BE2C (cell line): ENCODE measurements around the gene RTRAF. TPM values are rescaled to one million over a fixed set of nuclear protein-coding genes. Genes with fewer than 3 reads are reported as not detected.

Experiments used
- DNase-seq: peaks from one replicate; pipeline ENCODE4 v3.0.0-alpha.2; 2020
- H3K27me3 ChIP-seq: fragments of 250-450 bp; sonication (Bioruptor Pico); 2 replicates; pipeline ENCODE4 v1.5.1; 2020; ENCODE audit warnings: mild to moderate bottlenecking
- H3K36me3 ChIP-seq: fragments of 250-450 bp; sonication (Bioruptor Pico); 2 replicates; pipeline ENCODE4 v1.5.1; 2020; ENCODE audit warnings: mild to moderate bottlenecking
- H3K4me1 ChIP-seq: fragments of 250-450 bp; sonication (Bioruptor Pico); 2 replicates; pipeline ENCODE4 v1.5.1; 2020
- H3K4me3 ChIP-seq: 2 replicates; pipeline ENCODE4 v1.5.1; 2011; ENCODE audit warnings: low read depth, low read length
- H3K9me3 ChIP-seq: fragments of 250-450 bp; sonication (Bioruptor Pico); 2 replicates; pipeline ENCODE4 v1.5.1; 2020
- CTCF ChIP-seq: IDR thresholded peaks from 2 replicates; pipeline ENCODE4 v1.5.1; 2012; ENCODE audit warnings: mild to moderate bottlenecking, low read depth, low read length
- polyA plus RNA-seq: library from polyadenylated mRNA; unstranded; fragments of >200 nt; gene quantifications from one replicate; pipeline ENCODE4 v1.2.1, GENCODE V29; 2012; ENCODE audit warnings: low read depth, missing spikeins; ENCODE audit not compliant: insufficient read length, insufficient read depth

Gene RTRAF
- 289 TPM for polyA plus RNA-seq

GRCh38 chr14:51989293-51990234 lies at the start of gene RTRAF:
Gene RTRAF (plus strand): TSS chr14:51989546. CDS start chr14:51989640, 94 bp downstream.
- peak; percentile 95 for DNase-seq
- peaks cover 27% of the 10 kb centered on the region for H3K36me3 ChIP-seq
- peaks cover 3% of the 10 kb centered on the region; the same call in 1 of the 2 replicates for H3K4me1 ChIP-seq
- peak within 1 kb of the TSS; percentile 98 for H3K4me3 ChIP-seq
- H3K27me3 ChIP-seq: no peaks in the 10 kb centered on the region
- no peak for TF ChIP-seq CTCF
- no peaks in the 10 kb centered on the region for H3K9me3 ChIP-seq

DNA sequence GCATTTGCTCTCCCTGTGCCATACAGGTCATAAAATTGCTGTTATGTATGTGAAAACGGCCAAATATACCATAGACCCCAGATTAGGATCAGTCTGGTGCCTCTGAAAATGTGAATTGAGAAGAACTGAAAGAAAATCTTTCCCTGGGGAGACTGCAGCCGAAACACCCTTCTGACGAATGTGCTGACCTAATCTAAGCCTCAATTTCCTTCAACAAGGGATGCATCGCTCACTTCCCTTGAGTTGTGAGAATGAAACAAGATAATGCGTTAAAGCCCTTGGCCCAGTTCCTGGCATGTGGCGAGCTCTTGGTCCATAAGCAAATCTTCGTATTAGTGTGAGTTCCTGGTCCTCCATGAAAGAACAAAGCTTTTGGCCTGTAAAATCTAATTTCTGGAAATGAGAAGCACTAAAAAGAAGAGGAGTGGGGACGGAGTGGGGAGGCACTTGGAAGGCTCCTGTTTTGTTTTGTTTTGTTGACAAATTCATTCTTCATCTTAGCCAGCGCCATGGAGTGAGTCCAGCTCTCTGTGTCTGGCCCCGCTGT lies 49.5 kb upstream of the RTRAF start:
- Histone ChIP-seq H3K9me3 (no peaks in the 10 kb centered on the region), H3K4me1 (0 out of 2 replicates have a peak, but pooled peaks cover 8% of the 10 kb centered on the region), H3K27me3 (no peaks in the 10 kb centered on the region), H3K36me3 (no peaks in the 10 kb centered on the region), H3K4me3 (no peak overlapping the region)
- TF ChIP-seq CTCF: no peak
- DNase-seq: no peak

DNA sequence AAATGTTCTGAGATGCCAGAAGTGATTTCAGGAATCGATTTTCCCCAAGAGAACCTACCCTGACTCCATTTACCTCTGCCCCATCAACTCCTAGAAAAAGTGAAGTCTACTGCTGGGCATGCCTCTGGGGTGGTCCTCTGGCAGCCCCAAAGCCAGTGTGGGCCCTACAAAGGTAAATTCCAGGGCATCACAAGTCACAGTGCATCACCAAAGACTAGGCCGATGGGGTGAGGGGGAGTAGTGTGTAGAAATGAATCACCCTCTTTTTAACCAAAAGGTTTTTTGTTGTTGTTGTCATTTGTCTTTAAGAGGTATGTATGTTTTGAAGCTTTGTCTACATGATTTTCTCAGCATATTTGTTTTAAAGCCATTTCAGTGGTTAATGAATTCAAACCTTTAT lies 46.4 kb upstream of the RTRAF start:
- 0 out of 2 replicates have a peak, but pooled peaks cover 8% of the 10 kb centered on the region for H3K4me1 ChIP-seq
- peaks cover 3% of the 10 kb centered on the region; the same call in 1 of the 2 replicates for H3K9me3 ChIP-seq
- no peaks in the 10 kb centered on the region for H3K27me3 ChIP-seq
- no peak overlapping the region for H3K4me3 ChIP-seq
- TF ChIP-seq CTCF: no peak
- DNase-seq: no peak
- no peaks in the 10 kb centered on the region; the same call in 1 of the 2 replicates for H3K36me3 ChIP-seq

DNA sequence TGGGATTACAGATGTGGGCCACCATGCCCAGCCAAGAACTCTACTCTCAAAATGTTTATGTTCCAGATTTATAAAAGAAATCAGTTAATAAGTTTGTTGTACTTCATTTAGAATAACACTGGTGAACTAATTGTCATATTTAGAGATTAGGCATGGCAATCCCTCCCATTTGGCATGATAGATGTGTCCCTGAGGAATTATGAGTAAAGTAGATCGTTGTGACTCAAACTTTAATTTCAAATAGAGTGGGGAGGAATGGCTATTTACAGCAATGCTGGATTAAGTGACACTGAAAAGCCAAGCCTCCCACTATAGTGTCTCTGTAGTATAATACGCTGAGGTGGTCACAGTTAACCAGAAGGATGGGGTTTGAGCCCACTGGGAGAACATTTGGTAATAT lies 39.3 kb upstream of the RTRAF start:
- Histone ChIP-seq H3K36me3 (peaks cover 17% of the 10 kb centered on the region), H3K9me3 (peaks cover 3% of the 10 kb centered on the region; the same call in 1 of the 2 replicates), H3K4me3 (no peak overlapping the region), H3K4me1 (peaks cover 7% of the 10 kb centered on the region; the same call in 1 of the 2 replicates), H3K27me3 (no peaks in the 10 kb centered on the region)
- no peak for DNase-seq
- no peak for TF ChIP-seq CTCF

GRCh38 chr14:51951656-51952055 lies 37.7 kb upstream of the RTRAF start:
- H3K9me3 ChIP-seq: peaks cover 3% of the 10 kb centered on the region; the same call in 1 of the 2 replicates
- peaks cover 23% of the 10 kb centered on the region for H3K36me3 ChIP-seq
- TF ChIP-seq CTCF: no peak

More at GRCh38 chr14:51951656-51952055, 37.7 kb upstream of the RTRAF start:
- DNase-seq: no peak
- peaks cover 7% of the 10 kb centered on the region; the same call in 1 of the 2 replicates for H3K4me1 ChIP-seq
- H3K4me3 ChIP-seq: no peak overlapping the region
- H3K27me3 ChIP-seq: no peaks in the 10 kb centered on the region
